ENCODE measurements around the gene ALK. TPM values are rescaled to one million over a fixed set of nuclear protein-coding genes. Genes with fewer than 3 reads are reported as not detected.

Gene ALK
- total RNA-seq, 2 donors from 2014 or later: 0.13 to 0.46 TPM

DNA sequence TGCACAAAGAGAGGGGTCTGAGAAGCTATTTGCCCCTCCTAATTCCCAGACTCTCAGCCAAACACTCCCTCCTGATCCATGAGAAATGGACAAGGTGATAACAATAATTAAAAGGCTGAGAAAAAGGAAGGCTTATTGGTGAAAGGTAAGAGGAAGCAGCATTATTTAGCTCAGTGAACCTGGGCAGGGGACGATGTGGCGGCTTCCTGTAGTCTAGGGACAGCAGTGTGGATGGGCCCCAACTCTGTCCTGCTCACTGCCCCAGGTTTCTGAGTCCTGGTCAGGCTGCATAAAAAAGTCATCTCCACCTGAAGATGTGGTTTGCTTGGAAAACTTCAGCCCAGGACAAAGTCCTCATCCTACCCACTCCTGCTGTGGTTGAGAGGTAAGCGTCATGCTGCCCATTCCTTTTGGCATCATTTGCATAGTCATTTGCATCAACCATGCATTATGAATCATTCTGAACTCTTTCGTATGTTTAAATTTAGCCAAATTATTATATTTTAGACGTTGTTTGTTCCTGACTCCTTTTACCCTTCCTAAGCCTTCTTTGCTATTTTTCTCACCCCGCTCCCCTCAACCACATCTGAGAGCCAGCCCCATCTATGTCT, 679.3 kb downstream of the ALK start:
- no peak for DNase-seq
- H3K27me3 ChIP-seq (ENCODE audit: control insufficient read depth, insufficient read depth, low read length, poor library complexity, severe bottlenecking): no peaks in the 10 kb centered on the region
- H3K9me3 Mint-ChIP-seq: no peaks in the 10 kb centered on the region

DNA sequence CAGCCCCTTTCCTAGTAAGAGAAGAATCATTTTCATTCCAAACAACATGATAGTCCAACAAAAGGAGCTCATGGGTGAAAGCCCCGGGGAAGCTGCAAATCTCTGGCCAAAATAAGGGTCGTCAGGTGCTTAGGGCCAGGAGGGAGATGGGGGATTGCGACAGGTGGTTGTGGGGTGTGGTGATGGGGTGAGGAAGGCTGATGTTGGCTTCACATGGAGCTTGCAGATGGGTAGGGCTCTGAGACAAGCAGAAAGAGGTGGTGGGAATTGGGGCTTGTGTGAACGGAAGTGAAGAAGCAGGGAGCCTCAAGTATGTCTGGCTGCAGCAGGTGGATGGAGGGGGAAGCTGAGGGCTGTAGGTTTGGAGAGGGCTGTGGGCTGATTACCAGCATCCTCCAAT, 680.0 kb downstream of the ALK start:
- H3K36me3 Mint-ChIP-seq (ENCODE audit: low read depth): no peaks in the 10 kb centered on the region
- no peak overlapping the region for H3K4me3 Mint-ChIP-seq
- no peaks in the 10 kb centered on the region for H3K9me3 ChIP-seq (ENCODE audit: control insufficient read depth, low read length)
- no peak overlapping the region for H3K4me3 ChIP-seq (ENCODE audit: low read length)
- no peak overlapping the region for H3K27ac Mint-ChIP-seq
- H3K27ac ChIP-seq (ENCODE audit: low read depth, low read length): no peak overlapping the region
- peaks cover 9% of the 10 kb centered on the region for H3K27me3 Mint-ChIP-seq (ENCODE audit: insufficient read depth)
- H3K4me1 Mint-ChIP-seq: no peaks in the 10 kb centered on the region
- 85 to 91% methylated on average over 3 to 4 of the region's 4 CpGs for WGBS, 2 experiments (ENCODE audit: insufficient coverage in 1 of 2, insufficient read length in 1 of 2)
- H3K9me3 Mint-ChIP-seq: no peaks in the 10 kb centered on the region
- TF ChIP-seq, protein P1, sequence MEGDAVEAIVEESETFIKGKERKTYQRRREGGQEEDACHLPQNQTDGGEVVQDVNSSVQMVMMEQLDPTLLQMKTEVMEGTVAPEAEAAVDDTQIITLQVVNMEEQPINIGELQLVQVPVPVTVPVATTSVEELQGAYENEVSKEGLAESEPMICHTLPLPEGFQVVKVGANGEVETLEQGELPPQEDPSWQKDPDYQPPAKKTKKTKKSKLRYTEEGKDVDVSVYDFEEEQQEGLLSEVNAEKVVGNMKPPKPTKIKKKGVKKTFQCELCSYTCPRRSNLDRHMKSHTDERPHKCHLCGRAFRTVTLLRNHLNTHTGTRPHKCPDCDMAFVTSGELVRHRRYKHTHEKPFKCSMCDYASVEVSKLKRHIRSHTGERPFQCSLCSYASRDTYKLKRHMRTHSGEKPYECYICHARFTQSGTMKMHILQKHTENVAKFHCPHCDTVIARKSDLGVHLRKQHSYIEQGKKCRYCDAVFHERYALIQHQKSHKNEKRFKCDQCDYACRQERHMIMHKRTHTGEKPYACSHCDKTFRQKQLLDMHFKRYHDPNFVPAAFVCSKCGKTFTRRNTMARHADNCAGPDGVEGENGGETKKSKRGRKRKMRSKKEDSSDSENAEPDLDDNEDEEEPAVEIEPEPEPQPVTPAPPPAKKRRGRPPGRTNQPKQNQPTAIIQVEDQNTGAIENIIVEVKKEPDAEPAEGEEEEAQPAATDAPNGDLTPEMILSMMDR (conservative IDR thresholded peaks at IDR 0.05): no peak
- H3K36me3 ChIP-seq (ENCODE audit: control insufficient read depth, insufficient read depth, low read length): no peaks in the 10 kb centered on the region
- H3K4me1 ChIP-seq (ENCODE audit: control insufficient read depth, insufficient read depth, low read length): no peaks in the 10 kb centered on the region
- DNase-seq: no peak
- no peaks in the 10 kb centered on the region for H3K27me3 ChIP-seq (ENCODE audit: control insufficient read depth, insufficient read depth, low read length, poor library complexity, severe bottlenecking)
- no peak overlapping the region for H3K9ac ChIP-seq (ENCODE audit: extremely low read depth, low read length, poor library complexity, severe bottlenecking)

More for the DNA sequence above, 679.3 kb downstream of the ALK start:
- Mint-ChIP-seq H3K36me3 (ENCODE audit: low read depth) (no peaks in the 10 kb centered on the region), H3K4me1 (no peaks in the 10 kb centered on the region), H3K27ac (no peak overlapping the region), H3K4me3 (no peak overlapping the region), H3K27me3 (ENCODE audit: insufficient read depth) (peaks cover 9% of the 10 kb centered on the region)
- no peak overlapping the region for H3K4me3 ChIP-seq (ENCODE audit: low read length)
- no peaks in the 10 kb centered on the region for H3K9me3 ChIP-seq (ENCODE audit: control insufficient read depth, low read length)
- no peaks in the 10 kb centered on the region for H3K36me3 ChIP-seq (ENCODE audit: control insufficient read depth, insufficient read depth, low read length)
- no peak overlapping the region for H3K27ac ChIP-seq (ENCODE audit: low read depth, low read length)
- TF ChIP-seq, protein P1 (conservative IDR thresholded peaks at IDR 0.05): no peak
- 91 to 94% methylated on average over 5 to 6 of the region's 6 CpGs for WGBS, 2 experiments (ENCODE audit: insufficient coverage in 1 of 2, insufficient read length in 1 of 2)
- H3K4me1 ChIP-seq (ENCODE audit: control insufficient read depth, insufficient read depth, low read length): no peaks in the 10 kb centered on the region
- H3K9ac ChIP-seq (ENCODE audit: extremely low read depth, low read length, poor library complexity, severe bottlenecking): no peak overlapping the region

DNA sequence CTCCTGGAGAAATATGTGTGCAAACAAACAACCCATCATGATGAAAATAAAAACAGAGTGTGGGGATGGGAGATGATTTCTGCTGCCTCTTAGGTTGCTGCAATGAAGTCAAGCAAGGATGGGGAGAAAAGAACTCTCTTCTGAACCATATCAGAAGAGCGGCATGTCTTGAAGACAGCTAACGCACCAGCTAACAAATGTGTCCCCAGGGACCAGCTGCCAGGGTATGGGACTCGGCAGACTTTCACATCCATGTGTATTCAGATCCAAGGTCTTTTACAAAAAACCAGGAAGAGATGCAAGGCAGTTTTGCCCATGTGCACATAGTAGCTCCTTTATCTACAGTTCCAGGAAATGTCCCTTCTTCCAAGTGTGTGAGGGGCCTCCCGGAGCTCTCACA, 680.8 kb downstream of the ALK start:
- Mint-ChIP-seq H3K27ac (no peak overlapping the region), H3K36me3 (ENCODE audit: low read depth) (no peaks in the 10 kb centered on the region), H3K4me3 (no peak overlapping the region), H3K9me3 (no peaks in the 10 kb centered on the region), H3K4me1 (no peaks in the 10 kb centered on the region), H3K27me3 (ENCODE audit: insufficient read depth) (peaks cover 7% of the 10 kb centered on the region)
- DNase-seq: no peak
- no peak overlapping the region for H3K27ac ChIP-seq (ENCODE audit: low read depth, low read length)
- no peaks in the 10 kb centered on the region for H3K27me3 ChIP-seq (ENCODE audit: control insufficient read depth, insufficient read depth, low read length, poor library complexity, severe bottlenecking)
- WGBS, 2 experiments (ENCODE audit: insufficient coverage in 1 of 2, insufficient read length in 1 of 2): 94% methylated on average over 4 of the region's 4 CpGs
- H3K4me3 ChIP-seq (ENCODE audit: low read length): no peak overlapping the region
- H3K9ac ChIP-seq (ENCODE audit: extremely low read depth, low read length, poor library complexity, severe bottlenecking): no peak overlapping the region
- H3K36me3 ChIP-seq (ENCODE audit: control insufficient read depth, insufficient read depth, low read length): no peaks in the 10 kb centered on the region
- H3K9me3 ChIP-seq (ENCODE audit: control insufficient read depth, low read length): no peaks in the 10 kb centered on the region
- TF ChIP-seq, protein P1 (conservative IDR thresholded peaks at IDR 0.05): no peak
- H3K4me1 ChIP-seq (ENCODE audit: control insufficient read depth, insufficient read depth, low read length): no peaks in the 10 kb centered on the region
